SK-N-SH (cell line): ENCODE measurements around the gene TSPAN4. TPM values are rescaled to one million over a fixed set of nuclear protein-coding genes. Genes with fewer than 3 reads are reported as not detected.

ENCODE experiments used
- CTCF ChIA-PET: fragments of 300-600, 350-600 bp; formaldehyde crosslinking; extraction: SDS; loops from one replicate; lab custom pipeline; 2021; lab: Yijun Ruan, JAX
- POLR2A ChIA-PET: fragments of 350-600 bp; sonication (Branson Sonifier 250); formaldehyde crosslinking; extraction: SDS; loops from one replicate; lab custom pipeline; 2020; ENCODE audit warnings: antibody characterized with exemption, inconsistent platforms; lab: Yijun Ruan, JAX
- DNase-seq: peaks from one replicate; pipeline ENCODE4 v3.0.0; 2012
- H2AFZ ChIP-seq: fragments of 200-600 bp; sonication (generic); 2 replicates; pipeline ENCODE4 v1.8.1; 2016; ENCODE audit warnings: antibody characterized with exemption, mild to moderate bottlenecking, low read depth
- H3F3A ChIP-seq: fragments of 200-600 bp; sonication (generic); replicated peaks from 2 replicates; pipeline ENCODE3; 2016; ENCODE audit warnings: antibody characterized with exemption, mild to moderate bottlenecking; ENCODE audit not compliant: insufficient read depth
- H3K27ac ChIP-seq, 2 experiments: fragments of 200-500 bp in 1 of 2; fragments of 200-600 bp in 1 of 2; sonication (Bioruptor generic) in 1 of 2; sonication (generic), shearing (Covaris generic) in 1 of 2; 2 replicates each; pipeline versions ENCODE4 v1.5.1 to v1.6.1; 2014 to 2016; ENCODE audit warnings: low read depth in 2 of 2, inconsistent platforms in 1 of 2, low read length in 1 of 2, mild to moderate bottlenecking in 1 of 2, mixed read lengths in 1 of 2
- H3K27me3 ChIP-seq: fragments of 200-600 bp; sonication (generic), shearing (Covaris generic); 2 replicates; pipeline ENCODE4 v1.6.1; 2016; ENCODE audit warnings: mixed run types; ENCODE audit not compliant: insufficient read depth
- H3K36me3 ChIP-seq, 2 experiments: fragments of 200-500 bp in 1 of 2; fragments of 200-600 bp in 1 of 2; sonication (Bioruptor generic) in 1 of 2; sonication (generic) in 1 of 2; replicated peaks in 1 of 2; 2 replicates each; pipeline versions ENCODE3 to v1.5.1; 2014 to 2016; ENCODE audit warnings: low read length in 1 of 2, mild to moderate bottlenecking in 1 of 2; ENCODE audit not compliant: insufficient read depth in 2 of 2, control insufficient read depth in 1 of 2
- H3K4me1 ChIP-seq, 2 experiments: fragments of 200-500 bp in 1 of 2; fragments of 200-600 bp in 1 of 2; sonication (Bioruptor generic) in 1 of 2; sonication (generic), shearing (Covaris generic) in 1 of 2; 2 replicates each; pipeline versions ENCODE4 v1.5.1 to v1.6.1; 2014 to 2016; ENCODE audit warnings: low read depth in 1 of 2, low read length in 1 of 2, mixed run types in 1 of 2; ENCODE audit not compliant: insufficient read depth in 2 of 2, control insufficient read depth in 1 of 2
- H3K4me2 ChIP-seq: fragments of 200-600 bp; sonication (generic), shearing (Covaris generic); 2 replicates; pipeline ENCODE4 v1.6.1; 2017; ENCODE audit warnings: mixed run types
- H3K4me3 ChIP-seq, 2 experiments: fragments of 200-500 bp in 1 of 2; fragments of 200-600 bp in 1 of 2; sonication (Bioruptor generic) in 1 of 2; sonication (generic), shearing (Covaris generic) in 1 of 2; 2 replicates each; pipeline versions ENCODE4 v1.5.1 to v1.8.1; 2014 to 2016; ENCODE audit warnings: low read depth in 2 of 2, inconsistent platforms in 1 of 2, low read length in 1 of 2, mild to moderate bottlenecking in 1 of 2, mixed read lengths in 1 of 2, moderate library complexity in 1 of 2
- H3K79me2 ChIP-seq: fragments of 200-600 bp; sonication (generic); 2 replicates; pipeline ENCODE4 v1.8.1; 2017; ENCODE audit warnings: mild to moderate bottlenecking; ENCODE audit not compliant: insufficient read depth
- H3K9ac ChIP-seq: fragments of 200-600 bp; sonication (generic); 2 replicates; pipeline ENCODE4 v1.6.1; 2017; ENCODE audit warnings: mixed run types
- H3K9me2 ChIP-seq: fragments of 200-600 bp; sonication (generic); 2 replicates; pipeline ENCODE4 v1.6.1; 2017; ENCODE audit warnings: mixed run types
- H3K9me3 ChIP-seq: fragments of 200-600 bp; sonication (generic); 2 replicates; pipeline ENCODE4 v1.6.1; 2017; ENCODE audit warnings: mixed run types, mild to moderate bottlenecking, moderate library complexity
- H4K20me1 ChIP-seq: fragments of 200-600 bp; sonication (generic); 2 replicates; pipeline ENCODE4 v1.6.1; 2017; ENCODE audit warnings: mild to moderate bottlenecking, mixed run types; ENCODE audit not compliant: insufficient read depth
- CHD2 ChIP-seq: fragments of 150-350 bp; IDR thresholded peaks from 2 replicates; pipeline ENCODE4 v1.6.1; 2018; ENCODE audit warnings: low read length; ENCODE audit not compliant: partially characterized antibody
- CTCF ChIP-seq: fragments of 200-600 bp; sonication (generic); IDR thresholded peaks from 2 replicates; pipeline ENCODE4 v1.6.1; 2017; ENCODE audit warnings: antibody characterized with exemption, mild to moderate bottlenecking, moderate library complexity
- ELF1 ChIP-seq: IDR thresholded peaks from 2 replicates; pipeline ENCODE4 v1.4.0; 2012
- JUND ChIP-seq: IDR thresholded peaks from 2 replicates; pipeline ENCODE4 v1.4.0; 2012
- NFIC ChIP-seq: IDR thresholded peaks from 2 replicates; pipeline ENCODE4 v1.4.0; 2012; ENCODE audit warnings: borderline replicate concordance
- NRF1 ChIP-seq: IDR thresholded peaks from 2 replicates; pipeline ENCODE4 v1.6.1; 2012; ENCODE audit warnings: low read depth, mild to moderate bottlenecking, low read length
- PBX3 ChIP-seq: IDR thresholded peaks from 2 replicates; pipeline ENCODE4; 2012
- RAD21 ChIP-seq: IDR thresholded peaks from 2 replicates; pipeline ENCODE4 v1.6.1; 2012; ENCODE audit warnings: mild to moderate bottlenecking, low read length
- REST ChIP-seq: IDR thresholded peaks from 2 replicates; pipeline ENCODE4 v1.6.1; 2012; ENCODE audit warnings: mild to moderate bottlenecking, low read depth, low read length, moderate library complexity
- RFX5 ChIP-seq: IDR thresholded peaks from 2 replicates; pipeline ENCODE4 v1.6.1; 2012; ENCODE audit warnings: mild to moderate bottlenecking, improper control_type of control experiment, low read length
- SMC3 ChIP-seq: IDR thresholded peaks from 2 replicates; pipeline ENCODE4 v1.6.1; 2012; ENCODE audit warnings: low read depth, low read length, improper control_type of control experiment
- TAF1 ChIP-seq: IDR thresholded peaks from 2 replicates; pipeline ENCODE4 v1.6.1; 2012; ENCODE audit warnings: low read depth, mild to moderate bottlenecking, low read length, moderate library complexity, borderline replicate concordance
- TCF12 ChIP-seq: IDR thresholded peaks from 2 replicates; pipeline ENCODE4 v1.4.0; 2012
- USF1 ChIP-seq: IDR thresholded peaks from 2 replicates; pipeline ENCODE4 v1.4.0; 2012; ENCODE audit warnings: low read depth, borderline replicate concordance
- USF2 ChIP-seq: fragments of 150-350 bp; IDR thresholded peaks from 2 replicates; pipeline ENCODE4 v1.6.1; 2017; ENCODE audit warnings: antibody characterized with exemption, low read length, low read depth, borderline replicate concordance
- ZBTB33 ChIP-seq: IDR thresholded peaks from 2 replicates; pipeline ENCODE4 v1.4.0; 2012; ENCODE audit warnings: low read depth, borderline replicate concordance
- WGBS: methylation state at CpG from one replicate; pipeline ENCODE4 v1.1.6; 2017; ENCODE audit warnings: low lambda C conversion rate; 5-methylcytosine and 5-hydroxymethylcytosine counted together
- polyA plus RNA-seq, 3 experiments: library from polyadenylated mRNA; depleted of rRNA; stranded (reverse); fragments of >200 nt; gene quantifications; 2 replicates each; pipeline ENCODE4 v1.2.3, GENCODE V29; 2012

TSPAN4 gene
- polyA plus RNA-seq, 1 of the 3 experiments (the other 2 are of a cell fraction), result 226 TPM

- Histone ChIP-seq H2AFZ (no peak overlapping the region), H3K27ac (no peak overlapping the region), H3K9me3 (no peaks in the 10 kb centered on the region), H3K36me3 (no peaks in the 10 kb centered on the region), H3K4me2 (no peak overlapping the region), H3K4me3 (no peak overlapping the region), H3K79me2 (peaks cover 26% of the 10 kb centered on the region), H3F3A (no peaks in the 10 kb centered on the region), H3K4me1 (peaks cover 0 to 14% of the 10 kb centered on the region in 2 experiments; a peak in 1 of 4 replicates), H4K20me1 (0 out of 2 replicates have a peak, but pooled peaks cover 1% of the 10 kb centered on the region), H3K9ac (no peak overlapping the region), H3K27me3 (no peaks in the 10 kb centered on the region), H3K9me2 (no peaks in the 10 kb centered on the region)
- CTCF ChIA-PET, result interaction anchor here (2.0 kb wide), 1 partner anchor 12 kb away, joined by 5 read pairs; the partner anchor contains the start of gene AP2A2
- POLR2A ChIA-PET, result no interaction called here
- no peak for TF ChIP-seq RAD21
- TF ChIP-seq PBX3, result no peak
- no peak for TF ChIP-seq RFX5
- no peak for TF ChIP-seq TCF12
- TF ChIP-seq USF2, result no peak
- DNase-seq, result no peak
- WGBS, result 76% methylated on average over 4 of the region's 4 CpGs
These were observed 70.4 kb downstream of the TSPAN4 start for GRCh38 chr11:913043-913442.

GRCh38 chr11:914204-914603, 71.6 kb downstream of the TSPAN4 start:
- no peak overlapping the region for H2AFZ ChIP-seq
- no peaks in the 10 kb centered on the region for H3K9me2 ChIP-seq
- H3K36me3 ChIP-seq, result no peaks in the 10 kb centered on the region
- H3K9me3 ChIP-seq, result no peaks in the 10 kb centered on the region
- DNase-seq, result no peak
- no peak overlapping the region for H3K9ac ChIP-seq
- no peak overlapping the region for H3K4me3 ChIP-seq
- H3K4me2 ChIP-seq, result no peak overlapping the region
- WGBS, result 73% methylated on average over 4 of the region's 5 CpGs
- peaks cover 0 to 14% of the 10 kb centered on the region in 2 experiments; a peak in 1 of 4 replicates for H3K4me1 ChIP-seq
- no peaks in the 10 kb centered on the region for H4K20me1 ChIP-seq
- no peaks in the 10 kb centered on the region for H3K27me3 ChIP-seq
- CTCF ChIA-PET, result interaction anchor here (1.8 kb wide), 1 partner anchor 137 kb away, joined by 4 read pairs; no protein-coding TSS in a partner anchor
- no peaks in the 10 kb centered on the region for H3F3A ChIP-seq
- peaks cover 14% of the 10 kb centered on the region for H3K79me2 ChIP-seq
- POLR2A ChIA-PET, result no interaction called here
- no peak overlapping the region for H3K27ac ChIP-seq
- TF ChIP-seq PBX3, result no peak
- TF ChIP-seq NFIC, result no peak
- TF ChIP-seq USF1, result no peak
- no peak for TF ChIP-seq ZBTB33
- TF ChIP-seq REST, result no peak
- TF ChIP-seq CTCF, result no peak
- TF ChIP-seq SMC3, result no peak
- no peak for TF ChIP-seq JUND
- TF ChIP-seq TAF1, result no peak
- TF ChIP-seq RFX5, result no peak
- no peak for TF ChIP-seq NRF1
- TF ChIP-seq ELF1, result no peak
- no peak for TF ChIP-seq CHD2
- TF ChIP-seq RAD21, result no peak
